Fibroblast of the aortic adventitia (primary cell): Measurements from ENCODE around the gene RAB1B. TPM values are rescaled to one million over a fixed set of nuclear protein-coding genes. Genes with fewer than 3 reads are reported as not detected.

Experiments used
- DNase-seq: peaks from one replicate; pipeline ENCODE4 v3.0.0-alpha.2; 2010; ENCODE audit warnings: low read depth
- H3K4me3 ChIP-seq: 2 replicates; pipeline ENCODE4 v1.5.1; 2011; ENCODE audit warnings: low read depth, mild to moderate bottlenecking, control low read depth, low read length, moderate library complexity
- total RNA-seq: library from RNA; depleted of rRNA; stranded (reverse); fragments of >200 nt; gene quantifications from 2 replicates; pipeline ENCODE4 v1.2.3, GENCODE V29; 2012; ENCODE audit warnings: low replicate concordance
- TF ChIP-seq, protein P1 (sequence below): IDR thresholded peaks from 2 replicates; pipeline ENCODE4 v1.5.1; 2011; ENCODE audit warnings: mild to moderate bottlenecking, low read length, control low read depth, inconsistent platforms; ENCODE audit not compliant: insufficient read depth

The RAB1B gene
- total RNA-seq, 1 donor = 85.1 TPM

DNA sequence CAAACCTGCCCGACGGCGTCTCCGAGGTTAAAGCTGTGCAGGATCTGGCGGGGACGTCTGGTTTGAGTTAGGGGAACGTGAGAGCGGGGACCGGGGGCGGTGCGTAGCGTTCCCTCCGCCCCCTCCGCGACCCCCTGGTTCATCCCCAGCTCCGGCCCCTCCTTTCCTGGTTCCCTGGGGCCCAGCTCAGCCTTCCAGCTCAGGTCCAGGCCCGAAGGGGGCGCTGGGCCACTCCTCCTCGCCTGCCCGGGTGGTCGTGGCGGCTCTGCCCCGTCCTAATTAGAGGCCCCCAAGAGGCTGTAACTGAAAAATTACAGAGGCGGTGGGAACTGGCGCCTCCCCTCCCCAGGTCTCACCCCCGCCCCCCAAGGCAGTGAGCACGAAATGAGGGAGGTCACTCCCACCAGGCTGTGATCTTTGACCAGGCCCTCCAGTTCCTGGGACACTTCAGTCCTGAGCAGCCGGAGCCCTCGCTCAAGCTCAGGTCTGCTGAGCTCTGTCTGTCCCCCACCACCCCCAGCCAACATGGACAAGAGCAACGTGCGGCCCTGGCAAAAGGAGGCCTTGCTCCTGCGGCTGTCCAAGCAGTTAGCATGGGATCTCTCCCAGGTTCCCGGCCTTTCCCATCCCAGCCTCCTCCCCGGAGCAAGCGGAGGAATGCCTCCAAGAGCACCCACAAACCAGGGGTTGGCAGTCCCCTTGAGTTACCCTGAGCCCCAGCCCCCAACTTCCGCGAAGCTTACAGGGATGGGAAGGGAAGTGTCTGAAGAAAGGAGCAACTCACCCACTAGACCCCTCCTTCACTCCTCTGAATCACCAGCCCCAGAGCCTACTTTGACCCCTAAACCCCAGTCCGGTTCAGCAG is 45.1 kb downstream of the RAB1B start:
- peak overlapping the region; percentile 98 for H3K4me3 ChIP-seq
- DNase-seq = peak; percentile 50
- TF ChIP-seq, protein P1, sequence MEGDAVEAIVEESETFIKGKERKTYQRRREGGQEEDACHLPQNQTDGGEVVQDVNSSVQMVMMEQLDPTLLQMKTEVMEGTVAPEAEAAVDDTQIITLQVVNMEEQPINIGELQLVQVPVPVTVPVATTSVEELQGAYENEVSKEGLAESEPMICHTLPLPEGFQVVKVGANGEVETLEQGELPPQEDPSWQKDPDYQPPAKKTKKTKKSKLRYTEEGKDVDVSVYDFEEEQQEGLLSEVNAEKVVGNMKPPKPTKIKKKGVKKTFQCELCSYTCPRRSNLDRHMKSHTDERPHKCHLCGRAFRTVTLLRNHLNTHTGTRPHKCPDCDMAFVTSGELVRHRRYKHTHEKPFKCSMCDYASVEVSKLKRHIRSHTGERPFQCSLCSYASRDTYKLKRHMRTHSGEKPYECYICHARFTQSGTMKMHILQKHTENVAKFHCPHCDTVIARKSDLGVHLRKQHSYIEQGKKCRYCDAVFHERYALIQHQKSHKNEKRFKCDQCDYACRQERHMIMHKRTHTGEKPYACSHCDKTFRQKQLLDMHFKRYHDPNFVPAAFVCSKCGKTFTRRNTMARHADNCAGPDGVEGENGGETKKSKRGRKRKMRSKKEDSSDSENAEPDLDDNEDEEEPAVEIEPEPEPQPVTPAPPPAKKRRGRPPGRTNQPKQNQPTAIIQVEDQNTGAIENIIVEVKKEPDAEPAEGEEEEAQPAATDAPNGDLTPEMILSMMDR = peak; percentile 46

DNA sequence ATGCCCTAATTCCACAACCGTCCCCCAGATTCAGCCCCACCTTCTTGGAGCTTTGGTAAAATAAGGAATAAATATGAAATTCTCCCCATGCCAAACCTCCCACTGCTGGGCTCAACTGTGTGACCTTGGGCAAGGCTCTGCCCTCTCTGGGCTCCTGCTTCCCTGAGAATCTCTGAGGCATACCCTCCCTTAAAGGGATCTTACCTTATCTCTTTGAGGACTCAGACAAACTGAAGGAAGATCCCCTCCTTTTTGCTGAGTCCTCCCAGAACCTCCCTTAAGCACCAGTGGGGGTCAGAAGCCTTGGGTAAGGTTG is 45.7 kb downstream of the RAB1B start:
- TF ChIP-seq, protein P1 = no peak
- peak overlapping the region; percentile 98 for H3K4me3 ChIP-seq
- DNase-seq = no peak

GRCh38 chr11:66314561-66315497 is 46.4 kb downstream of the RAB1B start:
- DNase-seq = no peak
- H3K4me3 ChIP-seq = peak overlapping the region; percentile 98
- TF ChIP-seq, protein P1 = no peak

DNA sequence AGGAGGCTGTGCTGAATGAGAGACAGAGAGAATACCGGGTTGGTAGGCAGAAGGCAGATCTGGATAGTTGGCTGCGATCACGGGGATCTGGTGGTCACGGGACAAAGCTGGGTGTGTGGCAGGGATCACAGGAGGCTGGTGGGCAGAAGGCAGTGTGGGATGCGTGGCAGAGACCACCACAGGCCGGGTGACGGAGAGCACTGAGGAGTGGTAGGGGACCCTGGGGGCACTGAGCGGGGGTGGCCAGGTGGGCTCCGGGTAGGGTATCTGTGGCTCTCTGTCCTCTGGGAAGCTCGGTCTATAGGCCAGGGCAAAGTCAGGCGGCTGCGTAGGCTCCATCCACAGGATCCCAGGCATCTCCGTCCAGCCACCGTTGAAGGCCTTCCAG is 47.1 kb downstream of the RAB1B start:
- H3K4me3 ChIP-seq = peak overlapping the region; percentile 98
- no peak for DNase-seq

DNA sequence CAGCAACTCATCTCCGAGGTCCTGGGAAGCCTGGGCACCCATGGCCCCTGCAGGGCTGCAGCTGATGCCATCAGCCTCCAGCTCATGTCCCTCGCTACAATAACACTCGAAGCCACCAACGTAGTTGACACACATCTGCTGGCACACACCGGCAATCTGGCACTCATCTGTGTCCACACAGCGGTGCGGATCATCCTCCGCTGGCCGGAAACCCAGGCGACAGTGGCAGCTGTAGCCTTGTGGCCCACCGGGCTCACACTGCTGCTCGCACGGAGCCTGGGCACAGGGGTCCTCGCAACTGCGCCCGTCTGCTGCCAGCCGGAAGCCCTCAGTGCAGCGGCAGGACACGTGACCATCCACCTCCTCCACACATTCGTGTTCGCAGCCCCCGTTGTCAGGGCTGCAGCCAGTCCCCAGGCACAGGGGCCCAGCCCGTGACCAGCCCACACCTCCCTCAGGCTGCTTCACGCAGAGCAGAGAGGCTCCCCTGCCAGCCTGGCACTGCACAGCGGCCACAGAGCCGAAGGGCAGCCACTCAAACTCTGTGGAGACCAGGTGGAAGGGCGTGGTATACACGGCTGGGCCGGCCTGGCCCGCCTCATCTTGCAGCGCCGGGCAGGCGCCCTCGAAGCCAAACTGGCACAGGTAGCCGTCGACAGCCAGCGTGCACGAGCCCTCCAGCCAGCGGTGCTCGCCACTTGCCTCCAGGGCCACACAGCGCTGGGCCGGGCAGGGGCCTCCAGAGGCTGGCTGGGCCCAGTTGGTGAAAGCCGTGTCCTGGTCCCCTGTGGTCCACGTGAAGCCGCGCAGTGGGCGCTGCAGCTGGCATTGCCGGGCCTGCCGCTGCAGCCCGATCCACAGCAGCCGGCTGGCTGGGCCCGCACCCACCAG is 47.7 kb downstream of the RAB1B start:
- peak overlapping the region; percentile 98 for H3K4me3 ChIP-seq
- DNase-seq = no peak
- TF ChIP-seq, protein P1 = no peak

More for the DNA sequence above, 47.1 kb downstream of the RAB1B start:
- TF ChIP-seq, protein P1 = no peak

DNA sequence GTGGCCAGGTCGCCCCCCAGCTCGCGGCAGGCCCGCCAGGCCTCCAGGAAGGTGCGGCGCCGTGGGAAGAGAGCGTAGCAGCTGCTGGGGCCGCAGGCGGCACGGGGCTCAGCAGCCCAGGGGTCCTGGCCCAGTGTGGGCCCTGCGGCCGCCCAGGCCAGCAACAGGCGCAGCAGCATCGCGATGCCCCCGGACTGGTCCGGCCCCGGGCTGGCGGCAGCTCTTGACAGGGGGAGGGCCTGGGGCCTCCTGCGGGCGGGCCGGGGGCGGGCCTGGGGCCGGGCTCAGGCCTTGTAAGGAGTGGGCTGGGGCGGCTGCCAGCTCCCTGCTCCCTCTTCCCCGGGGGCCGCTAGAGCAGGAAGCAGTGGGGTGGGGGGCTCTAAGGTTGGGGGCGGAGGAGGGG is 48.4 kb downstream of the RAB1B start, which contains the start of gene CD248:
Gene CD248, minus strand, starts transcription at position 196 of the 403 bp plus-strand sequence. Its CDS starts 17 bp downstream, at position 179.
- DNase-seq = peak; percentile 83
- TF ChIP-seq, protein P1 = no peak
- H3K4me3 ChIP-seq = peak within 1 kb of the TSS; percentile 98
